A549 (cell line): ENCODE data around the gene POGK. TPM values are rescaled to one million over a fixed set of nuclear protein-coding genes. Genes with fewer than 3 reads are reported as not detected.

ENCODE experiments used
- ATAC-seq, 2 experiments: fragments of 200-7000 bp in 1 of 2; fragments of >200 bp in 1 of 2; cut with Nextera tagmentation in 1 of 2; cut with Tn5 transposase in 1 of 2; 3 replicates each; pipeline versions ENCODE4 v1.8.0 to v1.9.1; 2018 to 2020; ENCODE audit warnings: mild to moderate bottlenecking in 1 of 2, moderate library complexity in 1 of 2
- CTCF ChIA-PET: fragments of 300-600 bp; sonication (Branson Sonifier 250); formaldehyde crosslinking; extraction: SDS; loops from one replicate; lab custom pipeline; 2021; ENCODE audit warnings: antibody characterized with exemption, inconsistent platforms; lab: Yijun Ruan, JAX
- POLR2A ChIA-PET: fragments of 350-600 bp; formaldehyde crosslinking; extraction: SDS; loops from one replicate; lab custom pipeline; 2021; ENCODE audit warnings: antibody characterized with exemption, inconsistent platforms; lab: Yijun Ruan, JAX
- DNase-seq, 2 experiments: peaks; one replicate each; pipeline versions ENCODE4 v3.0.0 to v3.0.0-alpha.2; 2011 to 2016; ENCODE audit warnings: low read depth in 1 of 2, low spot score in 1 of 2
- FAIRE-seq: peaks from 2 replicates; lab custom pipeline; 2011; peaks lifted over from hg19 to GRCh38; lab: Jason Lieb, UNC
- H3K27ac ChIP-seq, 2 experiments: fragments of >200 bp; sonication (Bioruptor Twin); formaldehyde crosslinking; 3 replicates each; pipeline ENCODE4 v1.5.1; 2016 to 2017
- H3K4me1 ChIP-seq: fragments of >200 bp; sonication (Bioruptor Twin); formaldehyde crosslinking; 3 replicates; pipeline ENCODE4 v1.6.1; 2016
- H3K4me2 ChIP-seq: fragments of >200 bp; sonication (Bioruptor Twin); formaldehyde crosslinking; 3 replicates; pipeline ENCODE4 v1.6.1; 2016
- H3K4me3 ChIP-seq: fragments of >200 bp; sonication (Bioruptor Twin); formaldehyde crosslinking; 3 replicates; pipeline ENCODE4 v1.5.1; 2016
- H3K9me3 ChIP-seq: fragments of >200 bp; sonication (Bioruptor Twin); formaldehyde crosslinking; 3 replicates; pipeline ENCODE4 v1.6.1; 2016
- ATOH8 ChIP-seq: fragments of 250-450 bp; sonication (Bioruptor Pico); IDR thresholded peaks from 2 replicates; pipeline ENCODE4 v1.5.0; 2020; ENCODE audit warnings: low read depth, mild to moderate bottlenecking, moderate library complexity
- BCL3 ChIP-seq: fragments of >200 bp; sonication (Bioruptor Twin); formaldehyde crosslinking; IDR thresholded peaks from 3 replicates; pipeline ENCODE4 v1.6.1; 2016
- BHLHE40 ChIP-seq: IDR thresholded peaks from 2 replicates; pipeline ENCODE4 v1.6.1; 2012; ENCODE audit warnings: low read depth, low read length, inconsistent platforms
- CBX2 ChIP-seq: fragments of 200-600 bp; sonication (generic); IDR thresholded peaks from 2 replicates; pipeline ENCODE4 v1.6.1; 2016; ENCODE audit warnings: low read depth, mild to moderate bottlenecking, borderline replicate concordance
- E2F6 ChIP-seq: IDR thresholded peaks from 2 replicates; pipeline ENCODE4 v1.6.1; 2012; ENCODE audit warnings: low read depth, borderline replicate concordance
- EHF ChIP-seq: fragments of 250-450 bp; sonication (Bioruptor Pico); IDR thresholded peaks from 2 replicates; pipeline ENCODE4 v1.5.0; 2020; ENCODE audit warnings: mild to moderate bottlenecking
- EHMT2 ChIP-seq: fragments of 200-600 bp; sonication (generic); IDR thresholded peaks from 2 replicates; pipeline ENCODE4 v1.6.1; 2016; ENCODE audit warnings: antibody characterized with exemption, low read depth, mild to moderate bottlenecking, moderate library complexity
- ESRRA ChIP-seq: fragments of 150-350 bp; IDR thresholded peaks from 2 replicates; pipeline ENCODE4 v1.6.1; 2014; ENCODE audit warnings: mild to moderate bottlenecking, low read length, borderline replicate concordance
- FOSB ChIP-seq: fragments of 250-450 bp; sonication (Bioruptor Pico); IDR thresholded peaks from 2 replicates; pipeline ENCODE4 v1.5.0; 2020; ENCODE audit warnings: mild to moderate bottlenecking, moderate library complexity
- FOSL2 ChIP-seq, 2 experiments: fragments of 450-650 bp in 1 of 2; fragments of >200 bp in 1 of 2; sonication (Bioruptor Twin) in 1 of 2; formaldehyde crosslinking; IDR thresholded peaks; 2 replicates each; pipeline versions ENCODE4 v1.5.0 to v1.6.1; 2016 to 2020; ENCODE audit warnings: mild to moderate bottlenecking in 1 of 2, moderate library complexity in 1 of 2
- FOXS1 ChIP-seq: fragments of 250-450 bp; sonication (Bioruptor Pico); IDR thresholded peaks from 2 replicates; pipeline ENCODE4 v1.5.0; 2020; ENCODE audit warnings: mild to moderate bottlenecking, moderate library complexity
- GATA3 ChIP-seq: IDR thresholded peaks from 2 replicates; pipeline ENCODE4 v1.6.1; 2012; ENCODE audit warnings: borderline replicate concordance
- HEYL ChIP-seq: fragments of 250-450 bp; sonication (Bioruptor Pico); IDR thresholded peaks from 2 replicates; pipeline ENCODE4 v1.8.0; 2021; ENCODE audit warnings: mild to moderate bottlenecking, moderate library complexity
- HMGXB4 ChIP-seq: fragments of 250-450 bp; sonication (Bioruptor Pico); IDR thresholded peaks from 2 replicates; pipeline ENCODE4 v1.5.0; 2021; ENCODE audit warnings: mild to moderate bottlenecking, moderate library complexity, borderline replicate concordance
- HOXA7 ChIP-seq: fragments of 250-450 bp; sonication (Bioruptor Pico); IDR thresholded peaks from 2 replicates; pipeline ENCODE4 v1.5.0; 2020; ENCODE audit warnings: mild to moderate bottlenecking, moderate library complexity
- HOXB13 ChIP-seq: fragments of 250-450 bp; sonication (Bioruptor Pico); IDR thresholded peaks from 2 replicates; pipeline ENCODE4 v1.5.0; 2020; ENCODE audit warnings: low read depth, mild to moderate bottlenecking, moderate library complexity
- MAZ ChIP-seq: fragments of 150-350 bp; IDR thresholded peaks from 2 replicates; pipeline ENCODE4 v1.6.1; 2014; ENCODE audit warnings: antibody characterized with exemption, low read depth, low read length, borderline replicate concordance
- NFE2L2 ChIP-seq: fragments of 150-350 bp; conservative IDR thresholded peaks from 2 replicates; pipeline ENCODE4 v1.6.1; 2014; ENCODE audit warnings: low read length
- NPAS2 ChIP-seq: fragments of 250-450 bp; sonication (Bioruptor Pico); IDR thresholded peaks from 2 replicates; pipeline ENCODE4 v1.8.0; 2022; ENCODE audit warnings: mild to moderate bottlenecking, moderate library complexity, borderline replicate concordance
- POLR2A ChIP-seq: IDR thresholded peaks from 2 replicates; pipeline ENCODE4 v1.6.1; 2012; ENCODE audit warnings: mild to moderate bottlenecking, low read length
- RAD21 ChIP-seq, 2 experiments: fragments of >200 bp in 1 of 2; sonication (Bioruptor Twin) in 1 of 2; formaldehyde crosslinking in 1 of 2; IDR thresholded peaks in 1 of 2; conservative IDR thresholded peaks in 1 of 2; 2 replicates in 1 of 2; 3 replicates in 1 of 2; pipeline ENCODE4 v1.6.1; 2012 to 2018; ENCODE audit warnings: inconsistent platforms in 1 of 2
- RCOR1 ChIP-seq: fragments of 150-350 bp; IDR thresholded peaks from 2 replicates; pipeline ENCODE4 v1.6.1; 2014; ENCODE audit warnings: antibody characterized with exemption, low read length, low read depth
- REST ChIP-seq: fragments of 200-600 bp; sonication (generic); IDR thresholded peaks from 2 replicates; pipeline ENCODE4 v1.6.1; 2016; ENCODE audit warnings: antibody characterized with exemption, mild to moderate bottlenecking, moderate library complexity
- RFX5 ChIP-seq: fragments of 450-650 bp; IDR thresholded peaks from 2 replicates; pipeline ENCODE4 v1.7.1; 2014; ENCODE audit warnings: antibody characterized with exemption, mild to moderate bottlenecking, moderate library complexity
- SMC3 ChIP-seq: fragments of >200 bp; sonication (Bioruptor Twin); formaldehyde crosslinking; IDR thresholded peaks from 3 replicates; pipeline ENCODE4 v1.6.1; 2018; ENCODE audit warnings: inconsistent platforms
- TFCP2L1 ChIP-seq: fragments of 250-450 bp; sonication (Bioruptor Pico); IDR thresholded peaks from 2 replicates; pipeline ENCODE4 v1.5.0; 2021; ENCODE audit warnings: mild to moderate bottlenecking
- ZC3H11A ChIP-seq: fragments of 450-650 bp; IDR thresholded peaks from 2 replicates; pipeline ENCODE4 v1.6.1; 2014; ENCODE audit warnings: antibody characterized with exemption, mild to moderate bottlenecking
- ZFP36 ChIP-seq: fragments of 450-650 bp; IDR thresholded peaks from 2 replicates; pipeline ENCODE4 v1.6.1; 2014; ENCODE audit warnings: borderline replicate concordance; ENCODE audit not compliant: partially characterized antibody
- ZSCAN20 ChIP-seq: fragments of 250-450 bp; sonication (Bioruptor Pico); IDR thresholded peaks from 2 replicates; pipeline ENCODE4 v1.8.0; 2022; ENCODE audit warnings: mild to moderate bottlenecking, moderate library complexity
- WGBS: methylation state at CpG from one replicate; pipeline ENCODE4 v1.1.6; 2017; ENCODE audit errors: missing lambda C conversion rate; 5-methylcytosine and 5-hydroxymethylcytosine counted together
- polyA plus RNA-seq, 4 experiments: library from polyadenylated mRNA; depleted of rRNA in 3 of 4; stranded (reverse); fragments of >200 nt; fragmentation: RNase III in 1 of 4; extraction: RNeasy Plus Mini Kit Qiagen cat#74134 plus additional on column Dnase treatment in 1 of 4; gene quantifications; 2 replicates in 3 of 4; 3 replicates in 1 of 4; pipeline ENCODE4 v1.2.3, GENCODE V29; 2011 to 2017

The POGK gene
- polyA plus RNA-seq, 2 of the 4 experiments (the other 2 are of a cell fraction) = 27.4 to 37.2 TPM

GRCh38 chr1:166903232-166903631, 64.0 kb downstream of the POGK start:
- FAIRE-seq (no peak), DNase-seq (no peak)

GRCh38 chr1:166905136-166905535, 65.9 kb downstream of the POGK start:
- H3K27ac ChIP-seq = no peak overlapping the region
- POLR2A ChIA-PET = no interaction called here
- under 1% methylated on average over 2 of the region's 2 CpGs for WGBS

More at GRCh38 chr1:166903232-166903631, 64.0 kb downstream of the POGK start:
- H3K27ac ChIP-seq = no peak overlapping the region
- no peaks in the 10 kb centered on the region for H3K9me3 ChIP-seq
- no peaks in the 10 kb centered on the region for H3K4me1 ChIP-seq
- H3K4me2 ChIP-seq = no peak overlapping the region
- WGBS = 33% methylated on average over 1 of the region's 1 CpG
- TF ChIP-seq HMGXB4 (CRISPR knock-in tag) (no peak), HEYL (no peak), ZC3H11A (no peak)
- no peak overlapping the region for H3K4me3 ChIP-seq
- CTCF ChIA-PET = interaction anchor here (22.2 kb wide), 1 partner anchor 155 kb away, joined by 534 read pairs; no protein-coding TSS in a partner anchor
- POLR2A ChIA-PET = no interaction called here
- ATAC-seq = no peak

GRCh38 chr1:166905900-166906299, 66.6 kb downstream of the POGK start:
- no peak for ATAC-seq
- ChIA-PET POLR2A (no interaction called here), CTCF (interaction anchor here (0.9 to 22.2 kb wide), 4 partner anchors 12 to 152 kb away, joined by 3 to 534 read pairs (median 4); no protein-coding TSS in a partner anchor)
- Histone ChIP-seq H3K4me3 (no peak overlapping the region), H3K4me2 (no peak overlapping the region), H3K27ac (no peak overlapping the region), H3K4me1 (no peaks in the 10 kb centered on the region), H3K9me3 (peaks cover 2% of the 10 kb centered on the region)
- DNase-seq = no peak
- WGBS = 63% methylated on average over 3 of the region's 3 CpGs
- FAIRE-seq = no peak
- no peak for TF ChIP-seq SMC3
- TF ChIP-seq ZSCAN20 (CRISPR knock-in tag) = no peak
- TF ChIP-seq ATOH8 (CRISPR knock-in tag) = no peak
- no peak for TF ChIP-seq EHF (CRISPR knock-in tag)
- no peak for TF ChIP-seq FOSL2 (IDR thresholded peaks at IDR 0.05)
- TF ChIP-seq FOSL2 (CRISPR knock-in tag; IDR thresholded peaks at IDR 0.05) = no peak
- TF ChIP-seq ZFP36 = no peak
- TF ChIP-seq HOXA7 (CRISPR knock-in tag) = no peak
- no peak for TF ChIP-seq CBX2
- no peak for TF ChIP-seq REST
- no peak for TF ChIP-seq POLR2A
- no peak for TF ChIP-seq BHLHE40
- no peak for TF ChIP-seq EHMT2
- no peak for TF ChIP-seq MAZ

More at GRCh38 chr1:166905136-166905535, 65.9 kb downstream of the POGK start:
- H3K9me3 ChIP-seq = no peaks in the 10 kb centered on the region
- no peak overlapping the region for H3K4me3 ChIP-seq
- CTCF ChIA-PET = interaction anchor here (0.7 to 22.2 kb wide), 5 partner anchors 9 to 628 kb away, joined by 3 to 534 read pairs (median 3); no protein-coding TSS in a partner anchor
- DNase-seq (no peak), FAIRE-seq (no peak), ATAC-seq (no peak)
- no peak for TF ChIP-seq ZSCAN20 (CRISPR knock-in tag)
- no peak for TF ChIP-seq TFCP2L1 (CRISPR knock-in tag)
- no peak for TF ChIP-seq RCOR1
- TF ChIP-seq RFX5 = no peak
- no peak for TF ChIP-seq CBX2
- TF ChIP-seq NPAS2 (CRISPR knock-in tag) = no peak
- no peak for TF ChIP-seq FOSB
- no peak for TF ChIP-seq ZC3H11A
- TF ChIP-seq RAD21 (conservative IDR thresholded peaks at IDR 0.05 in 1 of 2, IDR thresholded peaks at IDR 0.05 in 1 of 2) = no peak
- TF ChIP-seq FOXS1 = no peak
- TF ChIP-seq BCL3 = no peak
- TF ChIP-seq E2F6 = no peak
- no peak for TF ChIP-seq NFE2L2
- TF ChIP-seq GATA3 = no peak
- TF ChIP-seq ESRRA = no peak
- TF ChIP-seq HOXB13 = no peak
- no peaks in the 10 kb centered on the region for H3K4me1 ChIP-seq
- H3K4me2 ChIP-seq = no peak overlapping the region
